Measurements from ENCODE around the gene ORM1.

ORM1 gene

DNA sequence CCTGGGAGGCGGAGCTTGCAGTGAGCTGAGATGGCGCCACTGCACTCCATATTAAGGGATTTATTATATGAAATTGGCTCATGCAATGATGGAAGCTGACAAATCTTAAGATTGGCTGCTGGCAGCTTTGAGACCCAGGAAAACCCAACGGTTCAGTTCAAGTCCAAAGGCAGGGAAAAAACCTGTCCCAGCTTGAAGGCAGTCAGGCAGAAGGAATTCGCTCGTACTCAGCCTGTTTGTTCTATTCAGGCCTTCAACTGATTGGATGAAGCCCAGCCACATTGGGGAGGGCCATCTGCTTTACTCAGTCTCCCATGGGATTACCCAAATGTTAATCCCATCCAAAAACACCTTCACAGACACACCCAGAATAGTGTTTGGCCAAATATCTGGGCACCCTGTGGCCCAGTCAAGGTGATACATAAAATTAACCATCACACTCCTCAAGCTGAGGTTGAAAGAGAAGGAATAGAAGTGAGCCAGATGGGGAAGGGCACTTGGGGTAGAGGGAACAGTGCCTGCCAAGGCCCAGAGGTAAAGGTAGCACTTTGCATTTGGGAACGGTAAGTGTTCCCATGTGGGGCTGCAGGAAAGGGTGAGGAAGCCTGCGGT, 8.5 kb upstream of the ORM1 start:
- no peak for TF ChIP-seq CTCF (IDR thresholded peaks at IDR 0.05; ENCODE audit: insufficient read depth, low read depth, low read length, missing control alignments)
- DNase-seq (ENCODE audit: low read depth): peak; percentile 68
- no peak overlapping the region for H3K4me3 ChIP-seq (ENCODE audit: low read length)

DNA sequence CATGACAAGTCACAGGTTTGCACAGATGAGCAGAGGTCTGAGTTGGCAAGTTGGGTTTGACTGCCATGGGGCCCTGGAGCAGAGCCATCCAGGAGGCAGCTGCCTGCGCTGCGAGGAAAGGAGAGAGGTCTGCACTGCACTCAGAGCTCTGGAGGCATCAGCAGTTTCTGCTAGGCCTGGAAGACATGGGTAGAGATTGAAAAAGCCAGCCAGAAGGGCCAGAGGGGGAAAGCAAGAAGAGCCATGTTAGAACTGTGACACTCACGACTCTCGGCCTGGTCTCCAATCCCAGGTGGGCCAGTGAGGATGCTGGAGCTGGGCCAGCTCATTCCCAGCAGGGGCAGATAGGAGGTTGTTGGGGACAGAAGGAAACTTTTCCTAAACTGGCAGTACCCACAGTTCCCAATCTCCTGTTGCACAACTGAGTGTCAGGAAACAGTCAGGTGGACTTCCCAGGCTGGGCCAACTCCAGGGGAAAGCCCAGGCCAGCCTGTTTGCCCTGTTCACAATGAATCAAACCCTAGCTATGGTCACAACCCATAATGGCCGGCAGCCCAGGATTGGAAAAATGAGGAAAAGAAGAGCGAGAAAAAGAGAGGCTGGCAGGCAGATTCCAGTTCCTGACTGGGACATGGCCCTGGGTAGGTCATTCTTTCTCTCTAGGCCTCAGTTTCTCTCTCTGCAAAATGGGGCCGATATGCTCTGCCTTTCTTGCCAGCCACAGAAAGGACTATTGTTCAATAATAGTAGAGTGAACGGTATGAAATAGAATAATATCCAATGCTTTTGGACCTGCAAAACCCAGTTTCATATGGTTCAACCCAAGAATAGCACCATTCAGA, 7.8 kb upstream of the ORM1 start:
- no peak overlapping the region for H3K4me3 ChIP-seq (ENCODE audit: low read length)
- TF ChIP-seq CTCF (IDR thresholded peaks at IDR 0.05; ENCODE audit: insufficient read depth, low read depth, low read length, missing control alignments): no peak
- DNase-seq (ENCODE audit: low read depth): peak; percentile 49

GRCh38 chr9:114315723-114316363, 7.1 kb upstream of the ORM1 start:
- DNase-seq (ENCODE audit: low read depth): no peak
- H3K4me3 ChIP-seq (ENCODE audit: low read length): no peak overlapping the region
- no peak for TF ChIP-seq CTCF (IDR thresholded peaks at IDR 0.05; ENCODE audit: insufficient read depth, low read depth, low read length, missing control alignments)

GRCh38 chr9:114316605-114317230, 6.2 kb upstream of the ORM1 start:
- no peak for DNase-seq (ENCODE audit: low read depth)
- no peak for TF ChIP-seq CTCF (IDR thresholded peaks at IDR 0.05; ENCODE audit: insufficient read depth, low read depth, low read length, missing control alignments)
- H3K4me3 ChIP-seq (ENCODE audit: low read length): no peak overlapping the region

DNA sequence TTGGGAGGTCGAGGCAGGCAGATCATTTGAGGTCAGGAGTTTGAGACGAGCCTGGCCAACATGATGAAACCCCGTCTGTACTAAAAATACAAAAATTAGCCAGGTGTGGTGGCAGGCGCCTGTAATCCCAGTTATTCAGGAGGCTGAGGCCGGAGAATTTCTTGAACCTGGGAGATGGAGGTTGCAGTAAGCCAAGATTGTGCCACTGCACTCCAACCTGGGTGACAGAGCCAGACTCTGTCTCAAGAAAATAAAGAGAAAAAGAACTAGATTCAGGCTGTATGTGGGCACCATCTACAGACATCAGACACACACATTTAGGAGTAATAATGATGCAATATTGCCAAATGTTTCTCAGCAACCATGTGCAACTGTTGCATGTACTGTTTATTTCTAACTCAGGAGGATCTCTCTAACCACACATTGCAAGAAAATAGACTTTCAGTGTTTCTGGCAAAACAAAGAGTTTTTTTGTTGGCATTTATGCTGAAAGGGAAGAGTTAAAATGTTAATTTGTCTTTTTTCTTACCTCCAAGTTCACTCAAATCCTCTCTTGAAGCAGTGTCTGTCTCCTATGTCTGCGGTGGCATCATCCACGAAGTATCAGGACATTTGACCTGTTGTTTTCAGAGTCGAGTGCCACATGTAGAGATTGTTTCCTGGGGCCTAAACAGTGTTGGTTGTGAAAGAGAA, 5.1 kb upstream of the ORM1 start:
- no peak for TF ChIP-seq CTCF (IDR thresholded peaks at IDR 0.05; ENCODE audit: insufficient read depth, low read depth, low read length, missing control alignments)
- DNase-seq (ENCODE audit: low read depth): peak; percentile 34
- no peak overlapping the region for H3K4me3 ChIP-seq (ENCODE audit: low read length)

GRCh38 chr9:114318416-114318815, 4.5 kb upstream of the ORM1 start:
- no peak for TF ChIP-seq CTCF (IDR thresholded peaks at IDR 0.05; ENCODE audit: insufficient read depth, low read depth, low read length, missing control alignments)
- no peak overlapping the region for H3K4me3 ChIP-seq (ENCODE audit: low read length)
- DNase-seq (ENCODE audit: low read depth): no peak

All from epithelial cell of esophagus (primary cell).